ENCODE results near the gene SYT9. TPM values are rescaled to one million over a fixed set of nuclear protein-coding genes. Genes with fewer than 3 reads are reported as not detected.
A peak's percentile ranks its signal among the peaks of the same experiment; 100 is the strongest.

Gene SYT9
- total RNA-seq, 2 donors from 2014 or later, result 0.08 to 0.24 TPM

DNA sequence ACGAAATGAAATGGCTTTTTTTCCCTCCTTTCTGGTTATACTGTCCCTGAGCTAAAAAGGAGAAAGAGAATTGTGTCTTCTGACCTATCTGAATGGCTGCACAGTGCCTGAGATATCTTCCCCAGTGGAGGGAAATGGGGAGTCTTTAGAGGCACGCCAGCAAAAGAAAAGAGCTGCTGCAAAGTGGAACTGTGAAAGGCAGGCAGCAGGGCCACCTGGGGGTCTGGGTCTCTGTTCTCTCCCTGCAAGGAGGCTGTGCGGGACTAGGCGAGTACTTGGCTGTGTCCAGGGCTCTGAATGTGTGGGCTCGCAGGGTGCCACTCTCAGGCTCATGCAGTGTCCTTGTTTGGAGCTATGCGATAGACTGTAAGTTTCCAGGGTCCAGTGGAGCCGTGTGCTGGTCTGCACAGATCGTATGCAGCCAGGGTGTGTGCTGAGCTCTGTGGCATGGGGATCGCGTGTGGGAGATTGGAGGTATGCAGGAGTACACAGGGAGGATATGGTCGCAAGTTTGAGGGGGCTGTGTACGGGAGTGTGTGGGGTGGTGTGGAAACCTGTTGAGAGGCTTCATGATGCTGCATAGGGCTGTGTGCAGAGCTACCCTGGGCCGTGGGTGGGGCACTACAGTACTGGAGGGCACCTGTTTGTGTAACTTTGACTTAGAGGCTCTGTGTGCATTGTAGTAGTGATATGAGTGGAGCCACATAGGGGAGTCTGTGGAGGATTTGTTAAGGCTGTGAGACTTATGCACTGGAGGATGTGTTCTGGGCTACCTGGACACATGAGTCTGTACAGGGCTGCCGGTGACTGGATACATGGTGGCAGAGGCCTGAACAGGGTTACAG is 163.5 kb downstream of the SYT9 start:
- ATAC-seq (no peak), DNase-seq (no peak)
- intact Hi-C loops (cut with DNase I), result no loop called here

DNA sequence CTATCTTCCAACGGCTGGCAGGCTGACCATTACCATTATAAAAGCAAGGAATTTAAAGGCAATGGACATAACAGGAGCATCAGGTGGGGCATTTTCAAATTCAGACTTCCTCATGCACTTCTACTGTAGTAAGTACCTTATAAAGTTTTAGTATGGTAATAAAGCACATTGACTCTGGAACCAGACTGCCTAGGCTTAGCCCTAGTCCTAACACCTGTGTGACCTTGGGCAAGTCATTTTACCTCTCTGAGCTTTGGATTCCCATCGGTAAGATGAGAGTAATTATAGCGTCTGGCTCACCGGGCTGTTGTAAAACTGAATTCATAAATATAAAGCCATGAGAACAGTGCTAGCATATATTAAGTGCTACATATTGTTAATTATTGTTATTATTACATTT is 164.4 kb downstream of the SYT9 start:
- intact Hi-C loops (cut with DNase I), result no loop called here
- no peak for ATAC-seq
- no peak for DNase-seq

DNA sequence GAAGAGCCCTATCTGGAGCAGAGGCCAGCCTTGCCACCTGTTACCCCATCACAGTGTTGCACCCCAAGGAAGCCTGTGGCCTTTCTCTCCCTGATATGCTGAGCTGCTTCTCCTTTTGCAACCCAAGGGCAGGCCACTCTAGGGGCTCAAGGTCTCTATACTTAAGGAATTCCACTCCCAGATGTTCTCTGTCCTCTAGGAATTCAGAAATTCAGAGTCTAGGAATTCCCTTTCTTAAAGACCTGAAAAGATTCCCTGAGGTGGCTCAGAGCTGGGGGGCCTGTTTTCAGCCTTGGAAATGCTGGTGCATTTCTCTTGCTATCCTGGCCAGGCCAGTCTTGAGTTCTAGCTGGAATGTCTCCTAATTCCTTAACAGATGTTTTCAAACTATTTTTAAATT is 165.6 kb downstream of the SYT9 start:
- DNase-seq (no peak), ATAC-seq (no peak)
- intact Hi-C loops (cut with DNase I), result no loop called here

- no peak for DNase-seq
- intact Hi-C loops (cut with DNase I), result no loop called here
- ATAC-seq, result no peak
These were observed 166.4 kb downstream of the SYT9 start for GRCh38 chr11:7418061-7418460.

- DNase-seq (no peak), ATAC-seq (no peak)
- intact Hi-C loops (cut with DNase I), result no loop called here
These were observed 167.2 kb downstream of the SYT9 start for GRCh38 chr11:7418906-7419305.

DNA sequence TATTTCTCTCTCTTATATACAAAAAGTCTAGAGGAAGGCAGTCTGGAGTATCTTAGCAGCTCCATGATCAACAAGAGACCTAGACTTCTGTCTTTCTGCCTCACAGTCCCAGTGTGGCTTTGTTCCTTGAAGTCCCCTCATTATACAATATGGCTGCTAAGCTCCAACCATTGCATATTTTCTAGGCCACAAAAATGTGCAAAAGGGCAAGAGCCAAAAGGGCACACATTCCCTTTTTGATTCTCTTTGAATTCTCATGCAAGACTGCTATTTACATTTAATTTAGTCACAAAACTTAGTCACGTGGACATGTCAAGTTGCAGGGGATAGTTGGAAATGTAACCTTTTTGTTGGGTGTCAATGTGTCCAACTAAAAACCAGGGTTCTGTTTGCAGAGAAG is 169.4 kb downstream of the SYT9 start:
- no peak for DNase-seq
- no peak for ATAC-seq
- intact Hi-C loops (cut with DNase I), result no loop called here

DNA sequence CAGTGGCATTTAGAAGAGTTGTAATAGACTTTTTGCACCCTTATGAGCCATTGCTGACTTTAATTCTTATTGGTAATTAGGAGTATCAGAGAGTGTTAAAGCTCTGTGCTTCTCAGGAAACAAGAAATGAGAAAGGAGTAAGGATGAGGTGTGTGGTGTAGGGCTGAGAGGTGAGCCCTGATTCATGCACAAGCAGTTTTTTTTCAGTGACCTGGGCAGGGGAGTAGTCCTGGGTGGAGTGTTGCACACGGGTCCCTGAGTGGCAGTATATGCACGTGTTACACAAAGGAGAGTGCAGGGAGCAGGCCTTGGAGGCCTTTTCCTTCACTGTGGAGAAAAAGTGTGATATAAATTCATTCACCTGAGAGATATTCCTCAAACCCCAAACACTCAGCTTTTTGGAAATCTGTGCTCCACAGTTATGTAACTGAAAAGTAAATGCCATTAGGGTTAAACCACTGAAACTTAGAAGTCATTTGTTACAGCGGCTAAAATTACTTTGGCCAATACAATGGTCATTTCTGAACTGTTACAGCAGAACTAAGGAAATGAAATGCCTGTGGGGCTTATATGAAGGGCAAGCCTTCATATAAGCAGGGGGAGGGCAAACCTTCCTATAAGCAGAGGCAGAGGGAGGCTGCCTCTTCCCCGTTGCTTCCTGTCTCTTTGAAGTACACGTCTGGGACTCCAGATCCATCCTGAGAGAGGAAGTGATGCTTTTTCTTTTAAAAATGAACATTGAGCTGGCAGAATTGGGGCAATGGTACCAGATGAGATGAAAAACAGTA is 171.0 kb downstream of the SYT9 start:
- intact Hi-C loops (cut with DNase I), result no loop called here

GRCh38 chr11:7423946-7424345 is 172.2 kb downstream of the SYT9 start:
- intact Hi-C loops (cut with DNase I), result no loop called here
- ATAC-seq (no peak), DNase-seq (no peak)

More for the DNA sequence above, 171.0 kb downstream of the SYT9 start:
- DNase-seq (no peak), ATAC-seq (no peak)

- ATAC-seq (no peak), DNase-seq (no peak)
- intact Hi-C loops (cut with DNase I), result no loop called here
These were observed 176.0 kb downstream of the SYT9 start for GRCh38 chr11:7427733-7428132.

DNA sequence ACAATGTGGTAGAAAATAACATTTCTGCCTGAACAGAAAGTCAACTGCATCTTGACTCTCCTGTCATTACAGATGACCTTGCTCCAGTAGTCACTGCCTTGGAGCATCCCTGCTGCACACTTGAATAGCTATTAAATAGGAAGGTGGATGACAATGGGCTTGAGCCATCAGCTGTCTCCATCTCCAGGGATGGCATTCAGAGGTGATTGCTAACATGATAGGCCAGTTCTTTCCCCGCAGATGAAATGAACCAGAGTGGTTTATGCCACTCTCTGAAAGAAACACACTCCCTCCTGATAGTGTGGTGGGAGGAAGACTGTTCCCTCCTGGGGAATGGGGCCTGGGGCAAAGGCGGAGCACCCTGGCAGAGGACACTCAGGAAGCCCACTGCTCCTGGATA is 176.5 kb downstream of the SYT9 start:
- ATAC-seq (no peak), DNase-seq (no peak)
- intact Hi-C loops (cut with DNase I), result no loop called here

DNA sequence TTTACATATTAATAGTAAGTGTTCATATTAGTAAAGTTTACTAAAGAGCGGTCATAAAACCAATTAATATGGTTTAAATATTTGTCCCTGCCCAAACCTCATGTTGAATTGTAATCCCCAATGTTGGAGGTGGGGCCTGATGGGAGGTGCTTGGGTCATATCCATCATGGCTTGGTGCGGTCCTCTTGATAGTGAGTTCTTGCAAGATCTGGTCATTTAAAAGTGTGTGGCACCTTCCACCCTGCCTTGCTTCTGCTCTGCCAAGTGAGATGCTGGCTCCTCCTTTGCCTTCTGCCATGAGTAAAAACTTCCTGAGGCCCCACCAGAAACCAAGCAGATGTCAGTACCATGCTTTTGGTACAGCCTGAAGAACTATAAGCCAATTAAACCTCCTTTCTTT is 178.8 kb downstream of the SYT9 start:
- DNase-seq (no peak), ATAC-seq (no peak)
- intact Hi-C loops (cut with DNase I), result no loop called here

GRCh38 chr11:7435176-7435575 is 183.5 kb downstream of the SYT9 start:
- DNase-seq, result no peak
- intact Hi-C loops (cut with DNase I), result no loop called here
- ATAC-seq, result no peak

DNA sequence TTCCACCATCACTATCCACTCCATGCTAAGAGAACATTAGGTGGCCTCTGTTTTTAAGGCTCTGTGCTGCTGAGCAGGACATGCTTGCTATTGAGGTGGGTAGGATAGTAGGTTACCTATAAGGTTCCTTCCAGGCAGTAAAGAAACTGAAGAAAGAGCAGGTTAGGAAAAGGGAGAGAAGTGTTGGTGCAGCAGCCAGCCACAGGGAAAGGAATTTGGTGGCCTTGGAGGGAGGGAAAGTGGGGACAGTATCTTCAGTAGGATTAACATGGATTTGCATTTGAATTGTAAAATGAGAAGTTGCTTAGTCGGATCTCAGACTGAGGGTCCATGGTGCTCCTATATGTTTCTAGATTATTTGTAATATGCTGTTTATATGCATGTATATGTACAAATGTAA is 184.4 kb downstream of the SYT9 start:
- intact Hi-C loops (cut with DNase I), result no loop called here
- ATAC-seq, result no peak
- DNase-seq, result no peak

- no peak for DNase-seq
- ATAC-seq, result peak in 1 of 2 donors; percentile 66
- intact Hi-C loops (cut with DNase I), result no loop called here
These were observed 185.0 kb downstream of the SYT9 start for GRCh38 chr11:7436657-7437056.

DNA sequence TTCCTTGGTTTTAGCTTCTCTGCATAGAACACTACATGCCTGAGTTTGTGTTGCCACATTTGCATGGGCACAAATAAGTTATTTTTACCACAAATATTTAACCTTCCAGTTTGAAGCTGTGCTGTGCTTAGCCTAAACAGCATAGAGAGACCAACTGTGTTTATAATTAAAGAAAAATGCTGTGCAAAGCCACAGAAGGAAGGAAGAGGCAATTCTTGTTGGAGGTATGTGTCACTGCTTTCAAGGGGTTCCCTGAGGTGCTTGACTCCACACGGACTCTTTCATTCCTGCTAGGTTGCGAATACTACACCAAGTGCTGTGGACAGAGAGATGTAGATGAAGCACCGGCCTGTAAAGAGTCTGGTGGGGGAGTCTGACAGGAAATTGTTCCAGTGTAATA is 186.0 kb downstream of the SYT9 start:
- DNase-seq, result no peak
- ATAC-seq, result no peak
- intact Hi-C loops (cut with DNase I), result no loop called here

GRCh38 chr11:7439746-7440320 is 188.1 kb downstream of the SYT9 start:
- ATAC-seq, result no peak
- intact Hi-C loops (cut with DNase I), result loop anchor here (5.0 to 10.0 kb wide), 3 partner anchors 225 to 298 kb away; no protein-coding TSS in a partner anchor
- DNase-seq, result no peak

DNA sequence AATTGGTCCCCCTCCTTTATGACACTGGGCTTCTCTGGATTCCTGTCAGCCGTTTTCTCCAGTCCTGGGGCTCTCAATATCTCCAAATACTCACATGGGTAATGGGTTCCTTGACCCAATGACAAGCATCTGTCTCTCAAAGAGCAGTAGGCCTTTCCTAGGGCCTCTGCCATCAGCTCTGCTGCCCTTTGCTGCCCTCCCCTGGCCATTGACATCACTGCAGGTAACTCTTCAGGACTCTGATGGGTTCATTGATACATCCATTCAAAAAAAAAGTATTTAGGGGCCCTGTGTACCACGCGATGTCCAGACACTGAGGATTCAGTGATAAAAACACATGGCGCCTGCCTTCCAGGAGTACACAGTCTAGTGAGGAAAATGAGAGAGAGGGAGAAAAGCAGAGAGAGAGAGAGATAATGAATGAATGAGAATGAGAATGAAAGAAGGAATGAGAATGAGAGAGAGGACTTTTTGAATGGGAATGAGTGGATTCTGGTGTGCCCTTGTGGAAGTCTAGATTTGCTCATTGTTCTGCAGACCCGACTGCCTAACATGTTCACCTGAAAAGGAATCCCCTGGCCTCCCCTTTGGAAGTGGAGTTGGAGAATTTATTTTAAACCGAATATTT is 191.0 kb downstream of the SYT9 start:
- DNase-seq (peak; percentile 67), ATAC-seq (peak in 1 of 2 donors; percentile 70)
- intact Hi-C loops (cut with DNase I), result loop anchor here (2.0 to 10.0 kb wide), 4 partner anchors 222 to 344 kb away; no protein-coding TSS in a partner anchor

DNA sequence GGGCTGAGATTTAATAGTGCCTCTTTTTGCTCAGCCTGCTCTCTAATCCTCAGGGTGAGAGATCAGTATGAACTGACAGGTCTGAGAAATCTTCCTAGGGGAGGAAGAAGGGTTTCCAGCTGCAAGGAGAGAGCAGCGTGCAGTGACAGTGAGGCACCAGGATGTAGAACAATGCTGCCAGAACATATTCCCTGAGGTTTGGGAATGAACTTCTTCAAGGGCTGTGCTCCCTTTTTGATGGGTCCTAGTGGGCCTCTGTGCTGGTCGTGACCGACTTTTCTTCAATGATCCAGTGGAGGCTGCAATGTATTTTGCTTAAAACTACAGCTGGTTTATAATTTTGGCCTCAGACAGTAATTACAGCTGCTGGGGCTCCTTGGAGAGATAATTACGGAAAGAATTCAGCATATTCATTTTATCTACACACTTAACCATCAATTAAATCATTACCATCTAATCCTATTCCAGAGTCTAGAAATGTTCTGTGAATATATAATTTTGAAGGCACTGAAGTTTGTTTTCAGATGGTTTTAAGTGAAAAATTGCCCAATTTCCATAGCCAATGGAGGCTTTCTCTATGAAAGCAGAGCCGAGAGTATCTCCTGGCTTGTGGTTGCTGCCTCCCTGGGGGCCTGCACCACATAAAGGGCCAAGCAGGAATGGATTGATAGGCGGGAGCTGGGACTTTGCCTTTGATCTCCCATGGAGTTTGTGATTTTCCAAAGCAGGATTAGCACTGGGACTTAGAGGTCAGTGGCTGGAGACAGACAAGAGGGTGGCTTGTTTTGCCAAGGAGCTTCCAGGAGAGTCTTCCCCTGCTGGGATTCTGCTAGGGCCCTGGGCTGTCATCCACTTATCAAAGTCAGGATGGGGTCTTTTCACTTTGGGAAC is 192.6 kb downstream of the SYT9 start:
- intact Hi-C loops (cut with DNase I), result loop anchor here (5.0 to 10.0 kb wide), 3 partner anchors 220 to 302 kb away; no protein-coding TSS in a partner anchor
- no peak for DNase-seq
- ATAC-seq, result no peak

DNA sequence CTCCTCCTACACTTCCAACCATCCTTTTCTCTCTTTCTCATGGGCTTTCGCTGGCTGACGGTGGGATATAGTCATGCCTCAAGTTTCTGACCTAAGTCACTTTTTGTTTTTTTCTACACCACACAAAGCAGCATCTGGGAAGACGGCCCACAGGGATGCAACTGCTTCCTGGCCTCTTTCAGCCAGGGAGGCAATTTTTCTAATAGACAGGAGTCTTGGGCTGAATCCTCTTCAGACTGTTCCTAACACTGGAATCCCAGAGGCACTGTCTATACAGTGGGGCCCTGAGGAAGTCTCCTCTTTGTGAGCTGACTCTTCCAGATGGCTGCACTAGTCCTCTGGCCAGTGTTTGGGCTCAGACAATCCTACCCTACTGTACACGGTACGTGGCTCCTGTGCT is 193.9 kb downstream of the SYT9 start:
- DNase-seq (no peak), ATAC-seq (no peak)
- intact Hi-C loops (cut with DNase I), result loop anchor here (10.0 kb wide), 2 partner anchors 219 to 301 kb away; no protein-coding TSS in a partner anchor
